Activated naive CD4-positive, alpha-beta T cell treated with anti-CD3 and anti-CD28 coated beads, Interleukin-2, amount 50 U/mL, for 16 hours (primary cell): Measurements from ENCODE around the gene ZNF175.
"Not testable (repeated sequence)": the region's sequence is repeated elsewhere in the genome, so short reads cannot be mapped to it uniquely, and the experiment has no call there.

Experiments used
- DNase-seq: peaks from one replicate; pipeline ENCODE4 v3.0.0-alpha.2; 2020

Gene ZNF175

DNA sequence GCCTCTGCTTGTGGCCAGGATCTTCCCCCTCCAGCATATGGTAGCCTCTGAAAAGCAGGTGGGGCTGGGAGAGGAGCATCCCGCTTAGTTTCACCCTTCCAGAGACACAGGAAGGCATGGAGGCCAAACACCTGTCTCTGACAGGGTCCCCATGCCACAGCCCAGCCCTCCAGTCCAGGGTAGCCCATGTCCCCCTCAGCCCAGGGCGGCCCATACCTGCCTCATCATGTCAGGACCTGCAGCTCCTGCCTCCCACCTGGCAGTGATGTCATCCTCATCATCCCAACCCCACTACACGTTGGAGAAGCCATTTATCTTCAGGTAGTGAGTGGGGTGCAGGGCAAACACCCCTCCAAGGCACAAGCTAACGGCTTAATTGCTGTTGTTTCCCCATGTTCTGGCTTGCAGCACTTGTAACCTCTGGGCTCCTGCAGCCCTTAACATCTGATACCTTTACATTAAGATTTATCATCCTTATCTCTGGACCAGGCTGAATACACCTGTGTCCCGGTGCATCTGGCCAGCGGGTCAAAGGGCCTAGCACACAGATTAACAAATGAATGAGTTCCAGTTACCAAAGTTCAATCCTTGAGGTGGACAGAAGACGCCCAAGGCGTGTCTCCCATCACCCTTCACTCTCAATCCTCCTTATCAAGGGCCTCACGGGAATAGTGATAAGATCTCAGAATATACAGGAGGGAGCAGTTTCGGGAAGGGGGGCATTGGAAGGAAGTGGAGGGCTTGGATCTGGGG, 22.2 kb downstream of the ZNF175 start:
- no peak for DNase-seq

DNA sequence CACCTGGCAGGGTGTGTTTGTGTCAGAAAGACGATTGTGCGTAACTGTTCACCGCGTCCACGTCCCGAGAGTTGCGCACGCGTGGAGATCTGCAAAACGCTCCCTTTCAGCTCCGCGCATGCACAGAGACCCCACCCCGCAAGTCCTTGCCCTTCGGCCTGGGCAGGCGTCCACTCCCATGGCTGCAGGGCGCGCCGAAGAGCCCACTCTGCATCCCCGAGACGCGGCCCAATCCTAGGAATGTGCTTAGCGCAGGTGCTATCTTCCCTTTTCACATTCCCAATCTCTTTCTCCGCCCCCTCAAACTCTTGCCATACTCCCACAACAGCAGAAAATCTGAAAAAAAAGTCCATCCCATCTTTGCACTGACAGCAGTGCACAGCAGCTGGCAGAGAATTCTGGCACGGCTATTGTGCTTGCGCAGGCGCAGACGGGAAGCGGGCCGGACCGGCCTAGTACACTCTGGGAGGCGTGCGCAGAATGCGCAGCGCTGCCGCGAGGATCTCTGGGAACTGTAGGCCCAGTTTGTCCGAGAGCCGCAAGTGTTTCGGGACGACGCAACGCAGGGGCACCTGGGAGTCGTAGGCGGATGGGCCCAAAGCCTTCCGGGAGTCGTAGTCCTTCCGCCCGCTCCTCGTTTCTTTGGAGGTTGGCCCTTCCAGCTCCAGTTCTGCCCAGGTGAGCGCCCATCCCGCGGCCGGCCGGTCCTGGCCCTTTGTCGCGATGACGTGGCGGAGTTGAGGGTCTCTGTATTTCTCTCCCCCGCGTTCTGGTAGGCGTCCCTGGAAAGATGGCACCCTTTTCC, 23.1 kb downstream of the ZNF175 start:
- peak; percentile 96 for DNase-seq

DNA sequence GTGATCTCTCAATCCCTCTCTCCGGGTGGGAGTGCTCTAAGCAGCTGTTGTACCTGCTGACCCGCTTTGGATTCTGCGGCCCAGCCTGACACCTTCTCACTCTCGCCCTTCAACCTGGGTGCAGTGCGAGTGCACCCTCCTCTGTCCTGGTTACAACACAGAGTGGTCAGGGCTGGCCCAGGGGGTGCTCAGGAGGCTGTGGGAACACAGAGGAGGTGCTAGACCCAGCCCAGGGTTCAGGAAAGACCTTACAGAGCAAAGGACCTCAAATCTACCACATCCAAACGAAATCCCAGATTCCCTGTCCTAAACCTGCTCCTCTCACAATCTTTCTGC, 23.7 kb downstream of the ZNF175 start:
- DNase-seq = no peak

DNA sequence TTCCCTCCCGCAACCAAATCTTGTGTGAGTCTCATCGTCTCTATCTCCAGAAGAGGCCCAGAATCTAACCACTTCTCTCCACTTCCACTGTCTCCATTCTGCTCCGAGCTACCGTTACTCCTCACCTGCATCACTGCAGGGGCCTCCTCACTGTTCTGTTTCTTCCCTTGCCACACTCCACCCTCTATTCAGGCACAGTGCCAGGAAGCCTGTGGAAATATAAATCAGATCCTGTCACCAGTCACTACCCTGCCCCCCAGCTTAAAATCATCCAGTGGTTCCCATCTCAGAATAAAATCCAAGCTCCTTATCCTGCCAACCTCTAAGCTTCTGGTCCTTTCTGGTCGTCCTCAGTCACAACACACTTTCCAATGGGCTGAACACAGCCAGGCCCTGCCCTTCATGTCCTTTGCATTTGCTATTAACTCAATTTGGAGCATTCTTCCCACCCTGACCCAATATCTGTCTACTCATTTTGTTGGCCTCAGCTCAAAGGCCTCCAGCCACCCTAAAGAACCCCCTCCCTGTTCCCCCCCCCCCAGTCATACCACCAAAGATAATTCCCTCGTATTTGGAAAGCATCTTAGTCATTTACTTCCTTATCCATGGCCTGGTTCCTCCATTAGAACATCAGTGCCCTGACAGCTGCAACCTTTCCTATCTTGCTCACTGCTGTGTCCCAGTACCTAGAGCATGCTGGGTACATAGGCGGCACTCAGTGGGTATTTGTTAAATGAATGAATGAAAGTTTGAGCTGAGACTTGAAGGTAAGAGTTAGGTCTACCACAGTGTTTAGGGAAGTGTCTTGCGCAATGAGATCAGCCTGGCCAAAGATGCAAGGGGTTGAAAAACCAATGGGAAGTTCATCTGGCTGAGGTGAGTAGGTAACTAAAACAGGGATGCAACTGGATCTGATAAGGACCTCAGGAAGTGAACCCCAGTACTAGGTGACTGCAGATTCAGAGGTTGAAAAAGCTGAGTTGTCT, 24.4 kb downstream of the ZNF175 start:
- DNase-seq = no peak

DNA sequence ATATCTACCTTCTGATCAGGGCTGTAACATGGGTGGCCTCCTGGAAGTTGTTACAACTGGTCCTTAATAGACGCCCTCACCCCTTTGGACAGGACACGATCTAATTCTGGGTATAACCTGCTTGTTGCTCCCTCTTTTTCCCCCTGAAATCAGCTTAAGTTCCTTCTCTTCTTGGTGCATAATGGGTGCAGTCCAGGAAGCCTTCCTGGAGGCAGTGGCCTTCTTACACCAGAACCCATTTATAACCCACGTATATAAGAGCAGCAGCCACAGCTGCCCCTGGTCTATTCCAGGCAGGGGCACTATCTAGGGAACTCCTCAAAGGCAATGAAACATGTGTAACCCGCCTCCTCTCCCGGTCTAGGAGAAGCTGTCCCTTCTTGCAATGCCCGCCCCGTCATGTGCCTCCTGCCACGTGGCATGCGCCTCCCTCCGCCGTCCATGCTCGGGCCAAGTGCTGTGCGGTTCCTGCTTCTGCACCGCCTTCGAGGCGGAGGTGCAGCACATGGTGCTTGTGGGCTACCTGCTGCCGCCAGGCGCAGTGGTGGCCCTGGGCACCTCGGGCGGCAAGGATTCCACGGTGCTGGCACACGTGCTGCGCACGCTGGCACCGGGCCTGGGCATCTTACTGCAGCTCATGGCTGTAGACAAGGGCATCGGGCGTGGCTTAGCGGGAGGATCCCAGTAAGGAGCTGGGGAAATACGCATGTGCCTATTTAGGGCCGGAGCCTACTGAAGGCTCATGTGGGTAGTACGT, 27.3 kb downstream of the ZNF175 start:
- DNase-seq = no peak

DNA sequence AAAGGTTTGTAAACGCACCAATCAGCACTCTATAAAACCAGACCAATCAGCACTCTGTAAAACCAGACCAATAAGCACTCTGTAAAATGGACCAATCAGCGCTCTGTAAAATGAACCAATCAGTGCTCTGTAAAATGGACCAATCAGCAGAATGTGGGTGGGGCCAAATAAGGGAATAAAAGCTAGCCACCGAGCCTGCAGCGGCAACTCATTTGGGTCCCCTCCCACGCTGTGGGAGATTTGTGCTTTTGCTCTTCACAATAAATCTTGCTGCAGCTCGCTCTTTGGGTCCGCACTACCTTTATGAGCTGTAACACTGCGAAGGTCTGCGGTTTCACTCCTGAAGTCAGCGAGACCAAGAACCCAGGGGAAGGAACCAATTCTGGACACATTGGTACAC, 28.0 kb downstream of the ZNF175 start:
- no peak for DNase-seq

DNA sequence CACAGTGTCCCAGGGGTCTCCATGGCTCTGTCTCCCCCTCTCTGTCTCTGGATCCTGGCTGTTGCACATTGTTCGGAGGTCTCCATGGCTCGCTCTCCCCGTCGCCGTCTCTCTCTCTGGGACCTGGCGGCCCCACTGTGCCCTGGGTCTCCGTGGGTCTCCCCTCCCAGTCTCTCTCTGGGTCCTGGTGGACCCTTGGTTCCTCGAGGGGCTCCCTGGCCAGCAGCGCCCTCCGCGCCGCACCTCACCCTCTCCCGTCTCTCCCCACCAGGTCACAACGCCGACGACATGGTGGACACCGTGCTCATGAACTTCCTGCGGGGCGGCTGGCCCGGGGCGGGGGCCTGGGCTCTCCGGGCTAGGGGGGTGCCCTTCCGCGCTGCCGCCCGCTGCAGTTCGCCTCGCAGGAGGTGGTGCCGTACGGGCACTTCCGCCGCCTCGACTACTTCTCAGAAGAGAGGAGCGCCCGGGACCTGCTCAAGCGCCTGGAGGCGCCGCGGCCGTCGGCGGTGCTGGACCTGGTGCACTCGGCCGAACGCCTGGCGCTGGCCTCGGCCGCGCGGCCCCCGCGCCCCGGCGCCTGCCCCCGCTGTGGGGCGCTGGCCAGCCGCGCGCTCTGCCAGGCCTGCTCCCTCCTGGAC, 30.0 kb downstream of the ZNF175 start:
- DNase-seq = no peak

DNA sequence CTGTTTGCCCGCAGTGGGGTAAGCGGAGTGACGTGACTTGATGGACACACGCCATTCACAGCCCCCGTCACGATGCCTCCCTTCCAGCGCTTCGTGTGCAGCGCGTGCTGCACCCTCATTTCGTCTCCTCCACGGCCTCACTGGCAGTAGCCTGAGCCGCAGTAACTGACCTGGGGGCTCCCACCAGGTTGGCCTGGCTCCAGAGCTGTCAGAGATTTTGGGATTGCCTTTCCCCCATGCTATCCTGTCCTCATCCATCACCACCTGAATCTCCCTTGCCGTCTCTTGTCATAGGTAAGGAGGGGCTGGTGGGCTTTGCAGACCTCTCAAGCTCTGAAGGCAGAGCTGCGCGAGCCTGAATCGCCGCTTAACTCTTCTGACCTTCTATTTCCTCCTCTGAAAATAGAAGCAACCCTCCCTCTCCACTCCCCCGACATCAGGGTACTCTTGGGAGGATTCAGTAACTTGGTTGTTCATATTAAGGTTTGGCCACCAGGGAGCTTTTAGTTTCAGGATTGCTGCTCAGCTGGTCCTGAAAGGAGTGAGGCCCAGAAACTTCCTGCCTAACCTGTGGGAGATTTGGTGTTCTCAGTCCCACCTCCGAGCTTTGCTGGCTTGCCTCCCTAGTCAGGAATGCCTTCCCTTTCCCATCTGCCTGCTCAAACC, 31.2 kb downstream of the ZNF175 start:
- no peak for DNase-seq

DNA sequence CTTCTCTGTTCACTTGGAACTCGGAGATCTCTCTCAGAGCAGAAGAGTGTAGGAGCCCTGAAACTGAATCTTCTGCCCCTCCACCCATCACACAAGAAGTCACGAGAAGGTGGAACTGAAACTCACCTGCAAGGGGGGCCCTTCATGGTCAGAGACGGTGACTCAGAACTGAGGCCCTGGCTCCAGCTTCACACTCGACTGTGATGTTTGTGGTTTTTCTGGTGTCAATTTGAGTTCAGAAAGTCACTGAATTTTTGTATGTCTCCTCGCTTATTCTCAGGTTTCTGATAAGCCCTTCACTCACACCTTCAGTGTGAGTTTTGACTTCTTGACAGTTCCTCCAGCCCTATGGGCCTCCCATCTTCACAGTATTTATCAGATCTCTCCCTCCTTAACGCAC, 36.0 kb downstream of the ZNF175 start:
- DNase-seq = no peak

DNA sequence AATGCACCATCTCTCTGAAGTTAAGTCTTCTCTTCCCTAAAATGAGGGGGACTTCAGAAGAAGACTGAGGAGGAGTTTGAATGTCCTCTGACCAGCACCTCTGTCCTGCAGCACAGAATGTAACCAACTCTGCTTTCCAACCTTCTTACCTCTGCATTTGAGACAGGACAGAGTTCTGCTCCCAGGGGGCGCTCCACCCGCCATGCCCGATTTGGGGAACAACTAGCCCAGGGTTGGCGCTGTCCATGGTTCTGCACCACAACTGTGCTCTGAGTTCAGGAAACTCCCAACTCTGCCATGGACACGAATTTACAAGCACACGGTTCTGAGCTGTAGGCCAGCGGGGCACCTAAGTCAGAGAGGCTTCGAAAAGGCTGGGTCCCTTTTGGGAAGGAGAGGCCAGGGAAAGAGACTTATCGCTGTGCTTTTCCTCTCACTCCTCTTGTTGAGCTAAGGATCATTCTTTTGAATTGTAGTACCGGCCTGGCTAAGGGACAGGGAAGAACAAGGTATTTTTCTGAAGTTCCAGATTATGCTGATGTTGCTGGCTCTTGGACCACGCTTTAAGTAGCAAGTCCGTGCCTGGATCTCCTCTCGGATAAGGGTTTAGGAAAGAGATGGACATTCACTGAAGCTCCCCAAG, 37.0 kb downstream of the ZNF175 start:
- peak; percentile 62 for DNase-seq

DNA sequence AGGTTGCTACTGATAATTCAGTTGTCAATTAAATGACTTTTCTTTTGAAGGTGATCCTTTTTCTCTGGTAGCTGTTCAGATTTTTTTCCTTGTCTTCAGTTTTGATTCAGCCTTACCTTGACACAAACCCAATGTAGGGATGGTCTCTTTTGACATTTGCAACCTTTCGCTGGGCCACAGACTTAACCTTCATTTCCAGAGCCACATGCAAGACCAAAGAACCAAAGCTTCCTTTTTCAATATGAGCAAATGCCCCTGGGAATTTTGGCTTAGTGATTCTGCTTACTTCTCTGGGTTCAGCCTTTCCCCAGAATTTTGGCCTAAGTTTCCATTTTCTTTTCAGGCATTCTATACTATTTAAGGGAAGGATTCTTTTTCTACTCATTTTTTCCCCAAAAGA, 39.5 kb downstream of the ZNF175 start:
- no peak for DNase-seq

DNA sequence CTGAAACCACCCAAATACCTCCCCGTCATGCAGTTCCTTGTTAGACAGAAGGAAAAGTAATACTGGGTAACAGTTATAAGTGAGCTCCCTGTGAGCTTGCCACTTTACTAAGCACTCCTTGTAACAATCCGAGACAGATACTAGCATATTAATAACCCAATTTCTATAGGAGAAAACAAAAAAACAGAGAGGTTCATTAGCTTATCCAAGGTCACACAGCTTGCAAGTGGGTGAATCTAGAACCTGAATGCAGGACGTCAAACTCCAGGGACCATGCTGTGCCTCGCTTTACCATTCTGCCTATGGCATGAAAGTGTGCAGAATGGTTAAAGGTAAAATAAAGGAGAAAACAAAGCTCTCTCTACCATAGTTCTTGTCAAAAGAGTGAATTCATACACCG, 43.7 kb downstream of the ZNF175 start:
- DNase-seq = no peak

DNA sequence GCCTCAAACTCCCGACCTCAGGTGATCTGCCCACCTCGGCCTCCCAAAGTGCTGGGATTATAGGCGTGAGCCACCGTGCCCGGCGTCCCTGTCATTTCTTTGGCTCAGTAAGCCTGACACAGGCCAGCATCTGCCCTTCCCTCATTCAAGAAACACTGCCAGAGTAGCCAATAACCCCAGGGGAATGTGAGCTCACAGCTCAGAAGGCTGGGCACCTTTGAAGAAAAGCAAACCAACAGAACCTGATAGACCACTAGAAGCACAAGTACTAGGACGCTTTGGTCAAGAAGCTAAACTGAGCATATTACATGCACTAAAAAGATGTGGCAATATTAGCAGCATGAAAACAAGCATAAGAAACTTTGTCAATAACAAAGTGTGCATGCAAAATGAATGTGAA, 44.9 kb downstream of the ZNF175 start:
- no peak for DNase-seq

DNA sequence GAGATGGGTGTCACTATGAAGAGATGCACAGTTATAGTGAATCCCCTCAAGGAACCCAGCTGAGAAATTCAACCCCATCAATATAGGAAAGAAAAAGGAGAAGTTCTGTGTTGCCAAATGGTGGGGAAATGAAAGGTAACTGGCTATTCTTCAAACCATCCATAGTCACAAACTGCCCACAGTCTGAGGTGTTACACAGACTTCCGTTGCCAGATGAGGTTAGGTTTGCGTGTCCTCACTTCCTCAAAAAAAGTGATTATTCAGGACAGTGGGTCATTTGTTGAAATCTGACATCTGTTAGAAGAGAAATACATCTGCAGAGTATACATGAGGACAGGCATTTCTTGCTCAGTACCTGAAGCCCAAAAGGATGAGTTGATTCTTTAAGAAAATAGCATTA, 50.1 kb downstream of the ZNF175 start:
- no peak for DNase-seq

DNA sequence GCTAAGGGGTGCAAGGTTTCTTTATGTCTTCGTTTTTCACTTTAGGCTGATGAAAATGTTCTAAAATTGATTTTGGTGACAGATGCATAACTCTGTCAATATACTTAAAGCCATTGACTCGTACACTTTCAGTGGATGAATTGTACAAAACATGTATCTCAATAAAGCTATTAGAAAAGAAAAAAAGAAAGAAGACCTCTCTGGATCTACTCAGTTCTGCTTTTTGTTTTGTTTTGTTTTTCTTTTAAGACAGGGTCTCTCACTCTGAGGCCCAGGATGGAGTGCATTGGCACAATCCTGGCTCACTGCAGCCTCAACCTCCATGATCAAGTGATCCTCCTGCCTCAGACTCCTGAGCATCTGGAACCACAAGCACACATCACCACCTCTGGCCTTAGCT, 55.6 kb downstream of the ZNF175 start:
- DNase-seq = no peak

DNA sequence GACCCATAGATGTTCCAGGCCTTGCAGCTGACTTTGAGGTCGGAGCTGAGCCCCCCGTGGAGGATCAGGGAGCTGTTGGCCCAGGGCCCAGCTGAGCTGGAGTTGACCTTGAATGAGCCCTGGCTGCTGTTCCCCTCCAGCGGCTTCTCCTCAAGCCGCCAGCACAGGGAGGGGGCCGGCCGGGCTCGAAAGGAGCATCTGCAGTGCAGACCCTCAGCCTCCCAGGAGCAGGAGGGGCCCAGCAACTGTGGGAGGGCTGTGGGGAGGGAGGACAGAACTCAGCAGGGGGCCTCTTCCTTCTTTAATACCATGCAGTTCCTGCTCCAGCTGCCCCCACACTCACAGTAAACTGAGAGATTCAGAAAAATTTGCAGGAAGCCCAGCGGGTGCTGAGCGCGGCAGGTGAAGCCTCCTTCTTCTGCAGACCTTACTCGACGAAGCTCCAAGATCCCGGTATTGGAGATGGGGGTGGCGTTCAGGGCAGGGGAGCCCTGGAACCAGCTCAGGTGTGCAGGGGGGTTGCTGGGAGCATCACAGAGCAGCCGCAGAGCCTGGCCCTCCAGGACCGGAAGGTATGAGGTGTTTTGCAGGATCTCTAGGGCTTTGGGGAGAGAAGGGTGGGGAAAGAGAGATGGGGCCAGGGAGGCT, 56.5 kb downstream of the ZNF175 start:
- DNase-seq = no peak

DNA sequence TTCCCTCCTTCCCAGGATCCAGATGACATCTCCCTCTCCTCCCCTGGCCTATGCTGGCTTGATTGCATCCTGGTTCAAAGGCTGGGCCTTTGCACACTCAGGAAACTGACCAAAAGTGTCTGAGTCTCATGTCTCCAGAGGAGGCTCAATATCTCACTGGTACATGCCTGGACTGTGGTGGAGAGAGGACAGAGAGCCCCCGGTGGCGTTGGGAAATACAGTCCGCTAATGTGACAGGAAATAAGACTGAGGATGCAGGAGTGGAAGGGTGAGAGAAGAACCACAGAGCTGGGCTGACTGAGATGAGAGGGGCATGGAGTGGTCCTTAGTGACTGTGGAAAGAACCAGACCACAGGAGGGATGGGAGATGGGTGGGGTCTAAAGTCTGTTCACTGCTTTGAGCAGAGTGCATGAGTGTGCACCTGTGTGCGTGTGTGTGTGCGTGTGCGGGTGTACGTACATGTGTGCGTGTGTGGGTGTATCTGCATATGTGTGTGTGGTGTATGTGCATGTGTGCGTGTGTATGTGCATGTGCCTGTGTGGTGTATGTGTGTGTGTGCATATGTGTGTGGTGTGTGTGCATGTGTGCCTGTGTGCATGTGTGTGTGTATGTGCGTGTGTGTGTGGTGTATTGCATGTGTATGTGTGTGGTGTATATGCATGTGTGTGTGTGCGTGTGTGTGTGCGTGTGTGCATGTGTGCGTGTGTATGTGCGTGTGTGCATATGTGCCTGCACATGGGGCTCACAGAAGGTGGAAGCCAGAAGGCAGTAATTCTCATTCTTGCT, 57.3 kb downstream of the ZNF175 start:
- no peak for DNase-seq

DNA sequence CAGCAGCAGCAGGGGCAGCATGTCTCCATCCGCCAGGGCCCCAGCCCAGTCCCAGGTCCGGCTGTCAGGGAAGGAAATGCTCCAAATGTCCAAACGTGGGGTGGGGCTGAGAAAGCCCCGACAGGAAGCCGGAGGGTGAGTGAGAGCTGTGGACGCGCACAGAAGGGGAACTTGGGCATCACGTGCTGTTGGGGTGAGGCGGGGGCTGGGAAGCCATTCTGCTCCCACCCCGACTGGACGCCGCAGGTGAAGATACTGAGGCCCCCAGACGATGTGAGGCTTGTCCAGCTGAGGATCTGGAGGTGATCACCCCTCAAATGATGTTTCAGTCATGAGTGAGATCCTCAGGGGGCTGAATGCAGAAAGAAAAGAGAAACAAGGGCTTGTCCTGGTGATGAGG, 59.2 kb downstream of the ZNF175 start, which contains the start of gene SIGLEC5:
Gene SIGLEC5, minus strand, starts transcription at position 87 of the 400 bp plus-strand sequence. Its CDS starts 66 bp downstream, at position 21.
- DNase-seq = not testable (repeated sequence)

DNA sequence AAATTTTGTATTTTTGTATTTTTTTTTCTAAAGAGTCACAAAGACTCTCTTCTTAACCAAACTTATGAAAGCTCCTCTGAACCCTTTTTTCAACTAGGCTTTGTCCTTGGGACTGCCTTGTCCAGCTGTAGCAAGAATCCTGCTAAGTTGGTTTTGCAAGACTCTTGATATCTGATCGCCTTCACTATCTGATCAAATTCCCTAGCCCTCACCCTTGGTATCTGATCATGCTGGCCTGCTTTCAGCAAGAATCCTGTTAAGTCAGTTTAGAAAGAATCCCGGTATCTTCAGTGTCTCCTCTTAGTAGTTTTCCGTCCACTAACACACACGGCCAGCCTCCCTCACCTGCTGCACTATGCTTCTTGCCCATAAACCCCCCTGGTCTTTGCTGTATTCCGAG, 61.0 kb downstream of the ZNF175 start:
- DNase-seq = no peak
